Esophagus squamous epithelium (tissue), 4 donors: ENCODE results near the gene ADGRG1.

Experiments used
- POLR2A ChIP-seq, 4 donors: fragments of 450-650 bp; IDR thresholded peaks; one replicate each; pipeline ENCODE4 v1.6.1; 2017; ENCODE audit warnings: antibody characterized with exemption in 4 of 4, mild to moderate bottlenecking in 4 of 4, moderate library complexity in 3 of 4
- TF ChIP-seq, protein P1 (sequence below), 6 experiments: fragments of 450-650 bp in 4 of 6; fragments of 200-600 bp in 2 of 6; sonication (generic) in 2 of 6; IDR thresholded peaks; one replicate each; pipeline ENCODE4 v1.5.1; 2016 to 2019; ENCODE audit warnings: antibody characterized with exemption in 6 of 6, mild to moderate bottlenecking in 4 of 6, moderate library complexity in 4 of 6

DNA sequence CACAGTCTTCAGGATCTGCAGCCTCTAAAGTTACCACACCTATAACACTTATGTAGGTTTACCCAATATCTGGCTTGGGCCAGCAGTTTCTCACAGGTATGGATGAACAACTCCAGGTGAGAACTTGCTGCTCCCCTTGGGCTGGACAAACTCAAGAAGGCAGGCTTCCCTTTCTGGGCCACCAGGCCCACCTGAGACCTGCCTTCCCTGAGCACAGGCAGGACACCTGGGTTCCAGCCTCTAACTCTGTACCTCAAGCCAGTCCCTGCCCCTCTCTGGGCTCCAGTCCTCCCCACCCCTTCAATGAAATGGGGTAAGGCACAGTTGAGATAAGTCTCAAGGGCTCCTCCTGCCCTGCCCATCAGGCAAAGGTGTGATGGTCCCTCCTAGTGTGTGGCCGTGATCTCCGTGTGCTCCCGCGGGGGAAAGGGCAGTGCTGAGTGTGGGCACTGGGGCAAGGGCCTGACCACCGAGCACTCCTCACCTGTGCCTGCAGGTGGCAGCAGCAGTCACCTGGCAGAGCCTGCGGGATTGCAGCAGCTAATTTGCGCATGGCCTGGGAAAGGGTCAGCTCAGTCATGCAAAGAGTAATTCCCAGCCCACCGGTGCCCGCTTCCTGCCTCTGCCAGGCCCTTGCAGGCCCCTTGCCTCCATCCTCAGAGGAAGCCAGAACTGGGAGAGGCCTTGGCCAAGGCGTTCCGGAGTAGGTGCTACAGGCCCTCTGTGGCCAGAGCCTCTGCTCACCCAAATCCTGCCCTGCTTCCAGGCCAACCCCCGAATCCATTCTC, 28.2 kb upstream of the ADGRG1 start:
- TF ChIP-seq, protein P1, sequence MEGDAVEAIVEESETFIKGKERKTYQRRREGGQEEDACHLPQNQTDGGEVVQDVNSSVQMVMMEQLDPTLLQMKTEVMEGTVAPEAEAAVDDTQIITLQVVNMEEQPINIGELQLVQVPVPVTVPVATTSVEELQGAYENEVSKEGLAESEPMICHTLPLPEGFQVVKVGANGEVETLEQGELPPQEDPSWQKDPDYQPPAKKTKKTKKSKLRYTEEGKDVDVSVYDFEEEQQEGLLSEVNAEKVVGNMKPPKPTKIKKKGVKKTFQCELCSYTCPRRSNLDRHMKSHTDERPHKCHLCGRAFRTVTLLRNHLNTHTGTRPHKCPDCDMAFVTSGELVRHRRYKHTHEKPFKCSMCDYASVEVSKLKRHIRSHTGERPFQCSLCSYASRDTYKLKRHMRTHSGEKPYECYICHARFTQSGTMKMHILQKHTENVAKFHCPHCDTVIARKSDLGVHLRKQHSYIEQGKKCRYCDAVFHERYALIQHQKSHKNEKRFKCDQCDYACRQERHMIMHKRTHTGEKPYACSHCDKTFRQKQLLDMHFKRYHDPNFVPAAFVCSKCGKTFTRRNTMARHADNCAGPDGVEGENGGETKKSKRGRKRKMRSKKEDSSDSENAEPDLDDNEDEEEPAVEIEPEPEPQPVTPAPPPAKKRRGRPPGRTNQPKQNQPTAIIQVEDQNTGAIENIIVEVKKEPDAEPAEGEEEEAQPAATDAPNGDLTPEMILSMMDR (IDR thresholded peaks at IDR 0.05): peak; percentile 67 to 89 (median 80)
- TF ChIP-seq POLR2A (IDR thresholded peaks at IDR 0.05): no peak
